Measurements from ENCODE around the gene ZEB2. TPM values are rescaled to one million over a fixed set of nuclear protein-coding genes. Genes with fewer than 3 reads are reported as not detected.

ZEB2 gene
- total and polyA plus RNA-seq, 10 of the 15 experiments (the other 5 are each of a cell fraction or from before 2014, with no cell fraction given) = 0.14 to 3.2 (median 0.84) TPM

DNA sequence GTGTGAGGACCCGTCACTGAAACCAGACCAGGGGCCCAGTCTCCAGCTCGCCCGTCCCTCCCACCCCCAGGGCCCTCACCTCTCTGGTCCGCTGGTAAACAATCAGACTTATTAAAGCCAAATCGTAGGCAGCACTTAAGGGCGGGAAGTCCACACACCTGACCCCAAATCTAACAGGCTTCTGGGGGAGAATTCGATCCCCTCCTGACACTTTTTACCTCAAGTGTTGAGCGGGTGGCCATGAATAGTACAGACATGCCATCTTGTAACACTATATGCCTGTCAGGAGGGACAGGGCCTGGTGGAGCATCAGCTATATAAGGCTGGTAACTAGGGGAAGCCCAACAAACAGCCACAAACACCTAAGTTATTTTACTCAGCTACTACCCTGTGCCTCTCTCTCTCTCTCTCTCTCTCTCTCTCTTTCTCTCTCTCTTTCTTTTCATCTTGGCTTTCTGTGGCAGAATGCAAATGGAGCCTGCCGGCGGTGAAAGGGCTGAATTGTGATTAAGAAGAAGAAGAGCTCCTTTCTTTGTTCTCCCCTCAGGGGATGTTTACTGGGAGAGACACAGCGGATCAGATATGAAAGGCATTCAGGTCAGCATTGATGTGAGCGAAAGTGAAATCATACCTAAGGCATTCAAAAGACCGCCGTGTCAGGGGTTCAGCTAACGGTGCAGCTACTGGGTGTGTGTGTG is 9.5 kb downstream of the ZEB2 start (continued):
- TF ChIP-seq REST (IDR thresholded peaks at IDR 0.05; ENCODE audit: low read depth, low read length) = no peak
- peak; percentile 3; the same call in 1 of the 2 replicates for TF ChIP-seq SMC3 (IDR thresholded peaks at IDR 0.05; ENCODE audit: borderline replicate concordance, low read length)
- 0 out of 2 replicates have a peak, but pooled peaks have one; percentile 40 for TF ChIP-seq RCOR1 (conservative IDR thresholded peaks at IDR 0.05; ENCODE audit: low read depth, low read length)
- peak; percentile 16 to 25; a peak in 1 of 4 replicates for TF ChIP-seq EP300 (IDR thresholded peaks at IDR 0.05; ENCODE audit: borderline replicate concordance in 1 of 2, control insufficient read depth in 1 of 2, low read depth in 2 of 2, low read length in 2 of 2)
- peak; percentile 69 for TF ChIP-seq RUNX3 (IDR thresholded peaks at IDR 0.05; ENCODE audit: low read length)
- TF ChIP-seq, protein P1, sequence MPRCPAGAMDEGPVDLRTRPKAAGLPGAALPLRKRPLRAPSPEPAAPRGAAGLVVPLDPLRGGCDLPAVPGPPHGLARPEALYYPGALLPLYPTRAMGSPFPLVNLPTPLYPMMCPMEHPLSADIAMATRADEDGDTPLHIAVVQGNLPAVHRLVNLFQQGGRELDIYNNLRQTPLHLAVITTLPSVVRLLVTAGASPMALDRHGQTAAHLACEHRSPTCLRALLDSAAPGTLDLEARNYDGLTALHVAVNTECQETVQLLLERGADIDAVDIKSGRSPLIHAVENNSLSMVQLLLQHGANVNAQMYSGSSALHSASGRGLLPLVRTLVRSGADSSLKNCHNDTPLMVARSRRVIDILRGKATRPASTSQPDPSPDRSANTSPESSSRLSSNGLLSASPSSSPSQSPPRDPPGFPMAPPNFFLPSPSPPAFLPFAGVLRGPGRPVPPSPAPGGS (IDR thresholded peaks at IDR 0.05; ENCODE audit: borderline replicate concordance, insufficient read depth, low read depth, low read length, poor library complexity, severe bottlenecking) = no peak
- 0 out of 2 replicates have a peak, but pooled peaks have one; percentile 21 for TF ChIP-seq TBL1XR1 (IDR thresholded peaks at IDR 0.05; ENCODE audit: low read depth, low read length)
- no peak for TF ChIP-seq ZNF384 (IDR thresholded peaks at IDR 0.05; ENCODE audit: borderline replicate concordance, low read depth, low read length)
- TF ChIP-seq SUZ12 (IDR thresholded peaks at IDR 0.05; ENCODE audit: unreplicated experiment) = no peak
- TF ChIP-seq NBN (IDR thresholded peaks at IDR 0.05) = 0 out of 2 replicates have a peak, but pooled peaks have one; percentile 19
- no peak for TF ChIP-seq BMI1 (IDR thresholded peaks at IDR 0.05; ENCODE audit: borderline replicate concordance)
- TF ChIP-seq ZNF207 (IDR thresholded peaks at IDR 0.05; ENCODE audit: borderline replicate concordance) = no peak
- TF ChIP-seq ZSCAN29 (IDR thresholded peaks at IDR 0.05) = no peak
- TF ChIP-seq RELA (IDR thresholded peaks at IDR 0.05; ENCODE audit: borderline replicate concordance, partially characterized antibody) = peak; percentile 29
- 0 out of 3 replicates have a peak, but pooled peaks have one; percentile 58 for TF ChIP-seq POU2F2 (IDR thresholded peaks at IDR 0.05; ENCODE audit: borderline replicate concordance, low read depth, low read length)
- peak; percentile 82 for TF ChIP-seq ZZZ3 (IDR thresholded peaks at IDR 0.05; ENCODE audit: control insufficient read depth, insufficient read length, low read depth)
- no peak for TF ChIP-seq FOS (IDR thresholded peaks at IDR 0.05; ENCODE audit: borderline replicate concordance, extremely low read depth, insufficient read length)
- TF ChIP-seq, protein P2, sequence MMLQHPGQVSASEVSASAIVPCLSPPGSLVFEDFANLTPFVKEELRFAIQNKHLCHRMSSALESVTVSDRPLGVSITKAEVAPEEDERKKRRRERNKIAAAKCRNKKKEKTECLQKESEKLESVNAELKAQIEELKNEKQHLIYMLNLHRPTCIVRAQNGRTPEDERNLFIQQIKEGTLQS (IDR thresholded peaks at IDR 0.05; ENCODE audit: borderline replicate concordance, extremely low read depth, low read depth, low read length) = no peak
- 0 out of 2 replicates have a peak, but pooled peaks have one; percentile 24 for TF ChIP-seq DPF2 (IDR thresholded peaks at IDR 0.05)
- TF ChIP-seq SP1 (IDR thresholded peaks at IDR 0.05; ENCODE audit: low read depth, low read length) = no peak
- TF ChIP-seq SMAD5 (IDR thresholded peaks at IDR 0.05; ENCODE audit: low read depth) = no peak
- no peak for TF ChIP-seq SREBF2 (IDR thresholded peaks at IDR 0.05; ENCODE audit: low read length)
- peak; percentile 37 for TF ChIP-seq NR2F1 (conservative IDR thresholded peaks at IDR 0.05)
- peak; percentile 25; the same call in 1 of the 2 replicates for TF ChIP-seq ATF7 (IDR thresholded peaks at IDR 0.05; ENCODE audit: low read depth)
- TF ChIP-seq POLR2AphosphoS2 (IDR thresholded peaks at IDR 0.05; ENCODE audit: low read depth, low read length) = no peak

Data from GM12878 (cell line).